ENCODE results near the gene POLR2E. TPM values are rescaled to one million over a fixed set of nuclear protein-coding genes. Genes with fewer than 3 reads are reported as not detected.

Gene POLR2E
- total RNA-seq, 1 experiment from 2014 or later: 281 TPM

DNA sequence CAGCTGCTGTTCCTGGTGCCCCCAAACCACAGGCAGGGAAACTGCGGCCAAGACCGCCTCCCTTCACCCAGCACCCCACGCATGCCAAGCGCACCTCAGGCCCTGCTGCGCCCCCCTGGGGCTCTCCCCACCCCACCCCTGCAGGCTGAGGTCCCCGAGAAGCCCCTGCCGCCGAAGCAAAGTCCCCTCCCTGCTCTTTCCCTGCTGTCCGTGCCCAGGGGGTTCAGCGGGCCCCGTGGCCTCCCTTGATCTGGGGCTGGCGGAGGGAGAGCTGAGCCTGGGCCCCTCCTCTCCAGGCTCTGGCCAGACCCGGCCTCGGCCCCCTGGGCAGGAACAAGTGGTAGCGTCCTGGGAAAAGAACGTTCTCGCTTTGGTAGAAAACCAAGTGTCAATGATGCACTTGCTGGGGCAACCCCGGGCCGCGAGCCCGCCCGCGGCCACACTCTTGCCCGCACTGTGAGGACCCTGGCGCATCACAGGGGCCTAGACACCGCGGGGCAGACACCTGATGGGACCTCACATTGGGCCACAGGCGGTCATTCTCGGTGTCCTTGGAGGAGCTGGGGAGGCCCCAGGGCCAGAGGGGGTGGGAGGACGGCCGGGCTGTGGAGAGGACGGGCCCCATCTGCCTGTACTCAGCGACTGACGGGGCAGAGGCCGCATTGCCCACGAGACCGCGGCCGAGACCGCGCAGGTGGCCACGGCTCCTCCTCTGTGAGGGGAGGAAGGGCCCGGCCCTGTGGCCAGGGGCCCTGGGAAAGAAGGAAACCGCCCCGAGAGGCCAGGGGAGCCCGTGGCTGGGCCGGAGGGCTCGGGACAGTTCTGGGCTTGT lies 37.6 kb upstream of the POLR2E start:
- TF ChIP-seq POLR2A (IDR thresholded peaks at IDR 0.05; ENCODE audit: borderline replicate concordance, extremely low read depth, insufficient read depth, insufficient read length) (no peak), FOSL1 (IDR thresholded peaks at IDR 0.05; ENCODE audit: low read depth) (no peak)
- TF ChIP-seq, protein P1, sequence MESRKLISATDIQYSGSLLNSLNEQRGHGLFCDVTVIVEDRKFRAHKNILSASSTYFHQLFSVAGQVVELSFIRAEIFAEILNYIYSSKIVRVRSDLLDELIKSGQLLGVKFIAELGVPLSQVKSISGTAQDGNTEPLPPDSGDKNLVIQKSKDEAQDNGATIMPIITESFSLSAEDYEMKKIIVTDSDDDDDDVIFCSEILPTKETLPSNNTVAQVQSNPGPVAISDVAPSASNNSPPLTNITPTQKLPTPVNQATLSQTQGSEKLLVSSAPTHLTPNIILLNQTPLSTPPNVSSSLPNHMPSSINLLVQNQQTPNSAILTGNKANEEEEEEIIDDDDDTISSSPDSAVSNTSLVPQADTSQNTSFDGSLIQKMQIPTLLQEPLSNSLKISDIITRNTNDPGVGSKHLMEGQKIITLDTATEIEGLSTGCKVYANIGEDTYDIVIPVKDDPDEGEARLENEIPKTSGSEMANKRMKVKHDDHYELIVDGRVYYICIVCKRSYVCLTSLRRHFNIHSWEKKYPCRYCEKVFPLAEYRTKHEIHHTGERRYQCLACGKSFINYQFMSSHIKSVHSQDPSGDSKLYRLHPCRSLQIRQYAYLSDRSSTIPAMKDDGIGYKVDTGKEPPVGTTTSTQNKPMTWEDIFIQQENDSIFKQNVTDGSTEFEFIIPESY (IDR thresholded peaks at IDR 0.05; ENCODE audit: extremely low read depth, insufficient replicate concordance, low read length): no peak
- ChIA-PET CTCF (no interaction called here), RAD21 (ENCODE audit: low non-redundant PET in 1 of 2, low total read pairs in 2 of 2, uncharacterized antibody in 2 of 2, unreplicated experiment in 2 of 2) (no interaction called here), POLR2A (no interaction called here)
- Histone ChIP-seq H3K4me1 (ENCODE audit: control insufficient read depth in 1 of 2, insufficient read depth in 2 of 2, low read length in 2 of 2) (peaks cover 0 to 13% of the 10 kb centered on the region in 2 experiments; a peak in 2 of 4 replicates), H3K9me3 (ENCODE audit: control insufficient read depth in 1 of 2, insufficient read depth in 1 of 2, low read depth in 1 of 2, low read length in 2 of 2) (no peaks in the 10 kb centered on the region), H4K20me1 (ENCODE audit: insufficient read depth) (no peaks in the 10 kb centered on the region), H3K79me2 (ENCODE audit: insufficient read depth, low read length) (peaks cover 36% of the 10 kb centered on the region; the same call in 1 of the 2 replicates), H3K27me3 (ENCODE audit: insufficient read depth, low read length) (no peaks in the 10 kb centered on the region), H2AFZ (ENCODE audit: low read depth, low read length, poor library complexity, severe bottlenecking) (no peak overlapping the region), H3K4me3 (replicated peaks in 1 of 2; ENCODE audit: low read depth in 1 of 2, low read length in 2 of 2) (no peak overlapping the region), H3K9me2 (ENCODE audit: insufficient read depth) (no peaks in the 10 kb centered on the region), H3K27ac (ENCODE audit: low read depth, low read length) (no peak overlapping the region; the same call in 1 of the 2 replicates), H3K9ac (ENCODE audit: low read length) (no peak overlapping the region), H3K4me2 (ENCODE audit: low read length) (no peak overlapping the region), H3K36me3 (ENCODE audit: control insufficient read depth in 1 of 2, insufficient read depth in 2 of 2, low read length in 2 of 2) (peaks cover 0 to 8% of the 10 kb centered on the region in 2 experiments; a peak in 1 of 4 replicates)
- BruUV-seq (replicated peaks): no TSS peak
- intact Hi-C loops (cut with micrococcal nuclease): no loop called here
- ATAC-seq (no peak), DNase-seq (ENCODE audit: low read depth, low spot score) (no peak)
